Thyroid gland (tissue), 4 donors: ENCODE data around the gene ZNF629.

Source experiments
- CTCF ChIP-seq, 6 experiments: fragments of 200-600 bp in 3 of 6; fragments of 450-650 bp in 3 of 6; sonication (generic) in 3 of 6; IDR thresholded peaks; one replicate each; pipeline ENCODE4 v1.5.1; 2016 to 2019; ENCODE audit warnings: antibody characterized with exemption in 6 of 6, mild to moderate bottlenecking in 2 of 6, inconsistent platforms in 1 of 6, moderate library complexity in 1 of 6
- POLR2A ChIP-seq, 2 donors: fragments of 450-650 bp; IDR thresholded peaks; one replicate each; pipeline ENCODE4 v1.6.1; 2017; ENCODE audit warnings: antibody characterized with exemption in 2 of 2, mild to moderate bottlenecking in 2 of 2, moderate library complexity in 1 of 2

DNA sequence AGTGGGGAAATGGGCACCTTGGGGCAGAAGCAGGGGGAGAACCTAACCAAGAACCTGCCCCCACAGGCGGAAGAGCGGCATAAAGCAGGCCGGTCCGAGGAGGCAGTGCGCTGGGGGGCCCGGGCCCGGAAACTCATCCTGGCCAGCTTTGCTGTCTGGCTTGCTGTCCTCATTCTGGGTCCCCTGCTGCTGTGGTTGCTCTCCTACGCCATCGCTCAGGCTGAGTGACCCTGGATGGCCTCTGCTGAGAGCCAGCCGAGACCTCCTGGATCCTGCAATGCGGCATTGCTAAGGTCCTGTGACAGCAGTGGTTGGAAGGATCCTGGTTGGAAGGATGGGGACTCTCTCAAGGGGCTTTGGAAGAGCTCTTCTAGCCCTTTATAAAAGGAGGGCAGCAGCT is 43.3 kb downstream of the ZNF629 start:
- TF ChIP-seq CTCF (IDR thresholded peaks at IDR 0.05): no peak
- TF ChIP-seq POLR2A (IDR thresholded peaks at IDR 0.05): no peak
